Measurements from ENCODE around the gene FOXO3. TPM values are rescaled to one million over a fixed set of nuclear protein-coding genes. Genes with fewer than 3 reads are reported as not detected.
"Not testable (repeated sequence)": the region's sequence is repeated elsewhere in the genome, so short reads cannot be mapped to it uniquely, and the experiment has no call there.

Gene FOXO3
- total RNA-seq, 1 donor from 2014 or later: 32.4 TPM

GRCh38 chr6:108640104-108640503, 79.4 kb downstream of the FOXO3 start:
- intact Hi-C loops (cut with DNase I): no loop called here
- no peak for DNase-seq
- ATAC-seq (ENCODE audit: poor library complexity): no peak

DNA sequence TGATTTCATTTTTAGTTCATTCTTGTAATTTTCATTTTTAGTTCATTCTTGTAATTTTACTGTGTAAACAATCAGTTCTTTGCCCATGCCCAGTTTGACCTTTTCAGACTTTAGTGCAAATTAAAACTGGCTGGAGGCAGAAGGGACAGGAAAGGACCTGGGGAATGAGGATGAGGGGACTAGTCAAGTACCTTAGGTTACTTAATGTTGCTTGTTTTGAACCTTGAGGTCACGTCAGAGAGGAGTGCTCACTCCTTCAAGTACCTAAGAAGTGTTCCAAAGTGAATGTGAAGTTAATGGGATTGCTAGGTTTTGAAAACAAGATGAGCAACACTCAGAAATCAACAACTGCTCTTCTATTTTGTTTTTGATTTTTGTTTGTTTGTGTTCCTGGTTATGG, 82.5 kb downstream of the FOXO3 start:
- ATAC-seq (ENCODE audit: poor library complexity): no peak
- intact Hi-C loops (cut with DNase I): no loop called here
- no peak for DNase-seq

DNA sequence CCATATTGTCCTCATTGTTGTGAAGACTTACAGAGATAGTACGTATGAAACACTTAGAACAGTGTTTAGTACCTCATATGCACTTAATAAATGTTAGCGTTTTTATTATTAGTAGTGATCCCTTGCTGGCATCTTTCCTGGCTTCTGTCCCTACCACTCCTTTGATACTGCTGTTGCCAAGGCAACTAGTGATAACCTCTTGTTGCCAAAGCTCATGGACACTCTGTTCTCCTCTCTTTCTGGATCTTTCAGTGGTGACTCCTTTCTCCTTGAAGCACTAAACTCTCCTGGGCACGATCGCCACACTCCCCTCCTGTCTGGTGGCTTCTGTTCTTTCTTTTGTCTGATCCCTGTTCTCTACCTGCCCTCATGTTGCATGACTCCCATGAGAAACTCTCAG, 83.5 kb downstream of the FOXO3 start:
- intact Hi-C loops (cut with DNase I): no loop called here
- ATAC-seq (ENCODE audit: poor library complexity): peak; percentile 65
- no peak for DNase-seq

DNA sequence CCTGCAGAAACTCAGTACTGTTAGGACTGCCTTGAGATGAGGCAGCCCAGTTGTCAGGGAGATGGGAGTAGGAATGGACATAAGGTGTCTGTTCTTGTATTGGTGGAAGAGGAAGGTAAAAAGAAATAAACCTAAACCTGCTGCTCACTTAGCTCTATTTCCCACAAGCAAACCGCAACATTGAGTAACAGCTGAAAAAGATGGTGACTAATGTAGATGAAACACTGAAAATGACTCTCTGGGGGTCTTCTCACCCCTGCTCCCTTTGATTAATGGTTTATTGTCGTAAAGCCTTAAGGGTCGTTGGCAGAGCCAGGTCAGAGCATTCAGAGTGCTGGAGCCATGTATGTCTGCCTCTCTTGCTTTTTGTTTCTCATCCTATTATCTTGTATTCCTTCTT, 87.5 kb downstream of the FOXO3 start:
- intact Hi-C loops (cut with DNase I): no loop called here
- DNase-seq: no peak
- ATAC-seq (ENCODE audit: poor library complexity): no peak

DNA sequence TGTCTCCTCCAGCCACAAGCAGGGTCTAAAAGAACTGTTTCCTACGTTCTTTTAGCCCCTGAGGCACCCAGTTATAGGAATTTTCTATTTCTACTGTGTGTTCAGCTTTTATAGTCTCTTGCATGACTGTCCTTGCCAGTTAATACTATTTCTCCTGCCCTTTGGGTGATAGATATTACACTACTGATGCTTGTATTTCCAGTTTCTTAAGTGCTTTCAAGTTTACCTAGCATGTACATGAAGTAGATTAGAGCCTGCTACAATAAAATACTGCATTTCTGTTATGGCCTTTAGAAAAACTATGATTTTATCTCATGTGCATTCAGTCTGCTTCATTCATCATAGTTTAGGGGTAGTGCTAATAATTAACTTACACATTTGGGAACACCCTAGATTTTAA, 89.6 kb downstream of the FOXO3 start:
- intact Hi-C loops (cut with DNase I): loop anchor here (5.0 kb wide), 2 partner anchors 68 to 88 kb away; partner anchors contain the start of gene FOXO3
- ATAC-seq (ENCODE audit: poor library complexity) (no peak), DNase-seq (no peak)

GRCh38 chr6:108650781-108651180, 90.1 kb downstream of the FOXO3 start:
- no peak for ATAC-seq (ENCODE audit: poor library complexity)

DNA sequence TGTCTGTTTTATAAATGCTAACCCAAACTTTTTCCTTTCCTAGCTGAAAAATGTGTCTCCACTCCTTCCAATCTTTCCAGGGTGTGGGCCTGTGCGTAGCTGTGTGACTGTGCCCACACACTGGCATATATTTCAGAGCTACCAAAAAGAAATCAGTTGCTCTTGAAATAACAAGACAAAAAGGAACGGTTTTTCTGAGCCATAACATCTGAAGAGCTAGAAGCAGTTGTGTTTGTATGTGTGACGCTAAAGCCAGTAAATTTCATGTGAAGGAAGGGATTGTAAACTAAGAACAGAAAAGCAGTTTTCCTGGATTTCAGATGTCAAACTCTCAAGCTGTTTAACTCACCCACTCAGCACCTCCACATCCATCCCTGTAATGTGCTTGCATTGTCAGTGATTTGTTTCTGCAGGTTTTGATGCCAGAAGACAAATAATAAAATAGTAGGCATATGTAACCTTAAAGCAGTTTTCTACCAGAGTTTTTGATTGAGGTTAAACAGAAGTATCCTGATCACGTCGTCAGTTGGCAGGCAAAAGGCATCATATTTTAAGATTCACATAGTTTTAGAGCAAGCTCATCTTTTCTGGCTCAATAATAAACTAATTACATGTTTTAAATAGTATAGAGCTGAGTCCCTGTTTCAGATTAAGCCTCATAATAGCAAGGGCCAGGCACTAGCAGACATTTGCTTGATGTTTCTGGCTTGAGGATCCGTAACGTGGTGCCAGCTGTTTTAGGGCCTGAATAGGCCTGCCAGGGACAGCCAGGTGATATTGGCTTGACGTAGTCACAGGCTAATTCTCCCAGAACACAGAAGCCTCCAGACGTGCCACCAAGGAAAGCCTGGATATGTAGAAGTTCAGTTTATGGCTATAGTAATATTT, 90.9 kb downstream of the FOXO3 start:
- ATAC-seq (ENCODE audit: poor library complexity) (peak; percentile 50), DNase-seq (peak; percentile 57)
- intact Hi-C loops (cut with DNase I): loop anchor here (5.0 kb wide), 2 partner anchors 69 to 89 kb away; partner anchors contain the start of gene FOXO3

More at GRCh38 chr6:108650781-108651180, 90.1 kb downstream of the FOXO3 start:
- intact Hi-C loops (cut with DNase I): loop anchor here (5.0 kb wide), 2 partner anchors 68 to 88 kb away; partner anchors contain the start of gene FOXO3
- no peak for DNase-seq

GRCh38 chr6:108652375-108652774, 91.7 kb downstream of the FOXO3 start:
- intact Hi-C loops (cut with DNase I): loop anchor here (5.0 kb wide), 2 partner anchors 70 to 90 kb away; partner anchors contain the start of gene FOXO3
- DNase-seq: no peak
- no peak for ATAC-seq (ENCODE audit: poor library complexity)

GRCh38 chr6:108653949-108654348, 93.2 kb downstream of the FOXO3 start:
- DNase-seq (peak; percentile 79), ATAC-seq (ENCODE audit: poor library complexity) (peak; percentile 79)
- intact Hi-C loops (cut with DNase I): loop anchor here (5.0 kb wide), 2 partner anchors 72 to 92 kb away; partner anchors contain the start of gene FOXO3

DNA sequence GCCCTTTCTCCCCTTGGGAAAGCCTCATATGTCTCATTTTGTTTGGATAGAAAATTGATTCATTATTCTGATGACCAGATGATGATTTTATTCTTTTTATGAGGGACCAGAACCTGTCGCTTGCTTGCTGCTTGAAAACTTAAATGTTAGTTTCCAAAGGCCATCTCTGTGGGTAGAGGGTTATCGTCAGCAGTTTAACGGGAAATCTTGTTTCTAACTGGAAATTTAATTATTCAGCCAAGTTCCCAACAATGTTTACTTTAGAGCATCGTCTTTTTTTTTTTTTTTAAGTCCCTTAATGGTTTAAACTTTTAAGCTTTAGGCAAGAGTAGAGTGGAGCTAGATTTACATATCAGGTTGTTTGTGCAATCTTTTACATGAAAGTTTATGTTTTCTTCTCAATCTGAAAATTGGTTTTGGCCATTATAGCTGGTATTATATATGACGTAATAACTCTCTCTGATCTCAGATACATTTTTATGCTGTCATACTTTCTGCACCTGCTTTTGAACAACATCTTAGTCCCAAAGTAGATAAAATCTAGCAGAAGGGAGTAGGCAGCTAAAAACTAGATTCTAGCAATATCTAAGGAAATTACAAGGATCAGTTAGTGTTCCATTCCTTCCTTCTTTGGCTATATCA, 93.9 kb downstream of the FOXO3 start:
- DNase-seq (no peak), ATAC-seq (ENCODE audit: poor library complexity) (peak; percentile 1)
- intact Hi-C loops (cut with DNase I): loop anchor here (5.0 kb wide), 2 partner anchors 72 to 92 kb away; partner anchors contain the start of gene FOXO3

DNA sequence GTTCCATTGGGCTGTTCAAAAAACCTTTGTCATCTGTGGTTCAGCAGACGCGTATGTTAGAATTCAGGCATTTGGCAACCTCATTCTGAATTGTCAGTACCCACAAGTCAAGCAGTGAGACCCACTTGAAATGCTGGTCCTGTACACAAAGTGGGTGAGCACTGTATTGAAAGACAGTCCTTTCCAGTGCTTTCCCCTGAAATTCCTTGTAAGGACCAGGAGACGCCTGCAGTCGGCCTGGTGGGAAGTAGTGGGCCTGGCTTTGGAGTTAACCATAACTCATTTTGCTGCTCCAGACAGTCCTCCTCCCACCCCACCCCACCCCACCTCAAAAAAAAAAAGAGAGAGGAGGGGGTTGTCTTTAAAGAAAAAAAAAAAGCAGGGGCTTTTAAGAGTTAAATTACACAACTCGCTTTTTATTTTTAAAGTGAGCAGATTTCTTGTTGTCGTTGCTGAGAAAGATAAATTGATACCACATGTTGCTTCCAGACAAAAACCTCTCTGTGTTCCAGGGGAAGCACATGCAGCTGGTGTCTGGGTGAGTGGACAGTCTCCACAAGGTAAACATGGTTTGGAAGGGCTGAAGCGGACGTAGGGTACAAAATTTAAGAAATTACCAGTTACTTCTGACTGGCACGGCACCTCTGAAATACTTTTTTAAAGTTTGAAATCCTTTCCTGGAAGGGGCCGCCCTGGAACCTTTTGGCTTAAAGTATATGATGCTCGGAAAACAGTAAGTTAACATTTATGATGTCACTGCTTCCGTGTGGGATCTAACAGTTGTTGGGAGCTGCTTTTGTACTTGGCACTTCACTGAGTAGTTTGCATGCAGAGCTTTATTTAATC, 95.3 kb downstream of the FOXO3 start:
- ATAC-seq (ENCODE audit: poor library complexity): peak; percentile 40
- no peak for DNase-seq
- intact Hi-C loops (cut with DNase I): no loop called here

GRCh38 chr6:108656836-108657235, 96.1 kb downstream of the FOXO3 start:
- no peak for ATAC-seq (ENCODE audit: poor library complexity)
- DNase-seq: no peak
- intact Hi-C loops (cut with DNase I): no loop called here

DNA sequence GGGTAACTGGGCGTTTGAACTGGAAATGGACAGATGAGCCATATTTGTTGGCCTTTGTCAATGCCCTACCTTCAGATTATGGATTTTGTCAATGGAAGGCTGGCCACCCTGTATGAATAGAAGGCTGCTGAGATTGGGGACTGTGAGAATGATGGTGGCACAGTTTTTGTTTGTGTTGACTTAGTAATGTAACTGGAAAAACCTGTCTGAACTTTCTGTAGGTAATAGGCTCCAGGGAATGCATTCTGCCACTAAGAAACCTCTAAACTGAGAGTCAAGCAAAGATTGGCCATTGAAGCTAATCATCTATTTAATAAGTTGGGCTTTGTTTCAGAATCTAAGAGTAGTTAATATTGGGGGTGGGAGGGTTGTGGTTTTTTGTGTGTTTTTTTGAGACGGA, 97.5 kb downstream of the FOXO3 start:
- intact Hi-C loops (cut with DNase I): no loop called here
- DNase-seq (no peak), ATAC-seq (ENCODE audit: poor library complexity) (no peak)

DNA sequence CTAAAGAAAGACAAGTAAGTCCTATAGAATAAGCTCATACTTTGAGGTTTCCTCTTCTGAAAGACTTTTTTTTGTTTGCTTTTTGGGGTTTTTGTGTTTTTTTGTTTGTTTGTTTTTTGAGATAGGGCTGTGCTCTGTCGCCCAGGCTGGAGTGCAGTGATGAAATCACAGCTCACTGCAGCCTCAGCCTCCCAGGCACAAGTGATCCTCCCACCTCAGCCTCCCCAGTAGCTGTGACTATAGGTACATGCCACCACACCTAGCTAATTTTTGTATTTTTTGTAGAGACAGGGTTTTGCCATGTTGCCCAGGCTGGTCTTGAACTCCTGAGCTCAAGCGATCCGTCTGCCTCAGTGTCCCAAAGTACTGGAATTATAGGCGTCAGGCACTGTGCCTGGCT, 98.1 kb downstream of the FOXO3 start:
- DNase-seq; ATAC-seq (ENCODE audit: poor library complexity); intact Hi-C loops (cut with DNase I): not testable (repeated sequence)

DNA sequence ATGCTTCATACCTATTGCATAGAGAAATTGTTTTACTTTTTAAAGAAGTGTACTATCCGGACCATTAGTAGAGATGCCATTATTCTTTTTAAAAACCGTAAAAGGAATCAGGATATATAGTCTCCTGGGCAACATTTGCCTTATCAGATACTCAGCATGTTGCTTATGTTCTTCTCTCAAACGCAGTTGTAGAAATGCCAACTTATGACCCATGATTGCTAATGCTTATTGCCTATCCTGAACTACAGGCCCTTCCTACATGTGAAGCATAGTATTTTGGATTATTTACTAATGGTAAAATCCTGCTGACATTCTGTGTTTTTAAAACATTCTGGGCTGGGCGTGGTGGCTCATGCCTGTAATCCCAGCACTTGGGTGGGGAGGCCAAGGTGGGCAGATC, 99.5 kb downstream of the FOXO3 start:
- ATAC-seq (ENCODE audit: poor library complexity) (no peak), DNase-seq (no peak)
- intact Hi-C loops (cut with DNase I): no loop called here

DNA sequence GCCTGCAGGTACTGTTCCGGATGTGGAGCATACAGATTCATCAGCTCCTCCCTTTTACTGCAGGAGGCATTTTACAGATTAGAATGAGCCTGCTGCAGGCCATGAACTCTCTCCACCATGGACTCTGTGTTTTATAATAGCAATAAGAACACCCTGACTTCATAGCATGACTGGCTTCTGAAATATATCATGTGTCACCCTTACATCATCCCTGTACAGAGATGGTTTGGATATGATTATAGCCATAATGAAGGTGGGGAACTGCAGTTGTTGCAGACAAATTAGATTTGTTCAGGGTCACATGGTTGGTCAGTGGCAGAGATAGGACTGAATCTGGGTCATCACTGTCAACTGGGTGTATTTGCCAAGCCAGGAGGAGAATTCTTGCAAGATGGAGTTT, 100.7 kb downstream of the FOXO3 start:
- intact Hi-C loops (cut with DNase I): no loop called here
- DNase-seq (no peak), ATAC-seq (ENCODE audit: poor library complexity) (peak; percentile 44)

DNA sequence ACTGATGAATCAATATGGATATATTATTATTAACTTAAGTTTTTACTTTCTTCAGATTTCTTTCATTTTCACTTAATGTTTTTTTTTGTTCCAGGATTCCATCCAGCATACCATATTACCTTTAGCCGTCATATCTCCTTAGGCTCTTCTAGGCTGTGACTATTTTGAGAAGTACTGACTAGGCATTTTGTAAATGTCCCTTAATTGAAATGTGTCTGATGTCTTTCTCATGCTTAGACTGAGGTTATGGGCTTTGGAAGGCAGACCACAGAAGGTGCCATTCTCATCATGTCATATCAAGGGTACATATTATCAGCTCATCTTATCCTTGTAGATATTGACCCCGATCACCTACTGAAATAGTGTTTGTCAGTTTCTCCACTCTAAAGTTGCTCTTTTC, 101.3 kb downstream of the FOXO3 start:
- DNase-seq (no peak), ATAC-seq (ENCODE audit: poor library complexity) (peak; percentile 59)
- intact Hi-C loops (cut with DNase I): no loop called here

GRCh38 chr6:108662702-108663101, 102.0 kb downstream of the FOXO3 start:
- no peak for DNase-seq
- intact Hi-C loops (cut with DNase I): no loop called here
- no peak for ATAC-seq (ENCODE audit: poor library complexity)

All from Right ventricle myocardium superior (tissue), 1 donor.